Measurements from ENCODE around the gene DNAI2.
A peak's percentile ranks its signal among the peaks of the same experiment; 100 is the strongest.

Gene DNAI2

GRCh38 chr17:74307984-74308773 is 34.1 kb downstream of the DNAI2 start:
- no peak for DNase-seq

- DNase-seq: no peak
Observed at GRCh38 chr17:74309902-74310301, 35.9 kb downstream of the DNAI2 start.

- DNase-seq: no peak
Observed at GRCh38 chr17:74314877-74315276, 40.8 kb downstream of the DNAI2 start.

- DNase-seq: no peak
Observed at GRCh38 chr17:74316220-74316619, 42.2 kb downstream of the DNAI2 start.

- DNase-seq: no peak
Observed at GRCh38 chr17:74317071-74317470, 43.0 kb downstream of the DNAI2 start.

- no peak for DNase-seq
Observed at GRCh38 chr17:74318391-74318790, 44.4 kb downstream of the DNAI2 start.

- DNase-seq: no peak
Observed at GRCh38 chr17:74324521-74324920, 50.5 kb downstream of the DNAI2 start.

GRCh38 chr17:74325376-74325742 is 51.3 kb downstream of the DNAI2 start:
- DNase-seq: no peak

- no peak for DNase-seq
Observed at GRCh38 chr17:74325743-74326379, 51.8 kb downstream of the DNAI2 start, which contains the start of gene KIF19. Gene KIF19, plus strand, starts transcription at chr17:74326226. Its CDS starts 124 bp downstream, at chr17:74326350.

- DNase-seq: no peak
Observed at GRCh38 chr17:74326506-74326905, 52.5 kb downstream of the DNAI2 start.

- DNase-seq: no peak
Observed at GRCh38 chr17:74328487-74328886, 54.5 kb downstream of the DNAI2 start.

- no peak for DNase-seq
Observed at GRCh38 chr17:74329378-74329777, 55.3 kb downstream of the DNAI2 start.

- DNase-seq: no peak
Observed at GRCh38 chr17:74330446-74330845, 56.4 kb downstream of the DNAI2 start.

GRCh38 chr17:74332017-74332650 is 58.1 kb downstream of the DNAI2 start:
- DNase-seq: no peak

- peak; percentile 81 for DNase-seq
Observed at GRCh38 chr17:74332763-74333283, 58.8 kb downstream of the DNAI2 start.

- no peak for DNase-seq
Observed at GRCh38 chr17:74334393-74335039, 60.5 kb downstream of the DNAI2 start.

- DNase-seq: no peak
Observed at GRCh38 chr17:74335529-74336062, 61.6 kb downstream of the DNAI2 start.

GRCh38 chr17:74336307-74336706 is 62.3 kb downstream of the DNAI2 start:
- no peak for DNase-seq

- DNase-seq: no peak
Observed at GRCh38 chr17:74337834-74338500, 63.9 kb downstream of the DNAI2 start.

GRCh38 chr17:74339537-74340195 is 65.6 kb downstream of the DNAI2 start:
- DNase-seq: no peak

- DNase-seq: no peak
Observed at GRCh38 chr17:74340470-74341023, 66.5 kb downstream of the DNAI2 start.
